Measurements from ENCODE around the gene ZNF784. TPM values are rescaled to one million over a fixed set of nuclear protein-coding genes. Genes with fewer than 3 reads are reported as not detected.
A peak's percentile ranks its signal among the peaks of the same experiment; 100 is the strongest.

ZNF784 gene
- total RNA-seq, 1 experiment from 2014 or later, result 10.2 TPM

- ChIA-PET POLR2A (interaction anchor here (0.6 to 2.8 kb wide), 8 partner anchors 15 to 114 kb away, joined by 3 to 17 read pairs (median 6); partner anchors contain the start of gene ZNF784), CTCF (interaction anchor here (1.0 to 3.0 kb wide), 4 partner anchors 22 to 100 kb away, joined by 3 to 16 read pairs (median 8); partner anchors contain the start of gene SBK3)
- TF ChIP-seq, protein P1, sequence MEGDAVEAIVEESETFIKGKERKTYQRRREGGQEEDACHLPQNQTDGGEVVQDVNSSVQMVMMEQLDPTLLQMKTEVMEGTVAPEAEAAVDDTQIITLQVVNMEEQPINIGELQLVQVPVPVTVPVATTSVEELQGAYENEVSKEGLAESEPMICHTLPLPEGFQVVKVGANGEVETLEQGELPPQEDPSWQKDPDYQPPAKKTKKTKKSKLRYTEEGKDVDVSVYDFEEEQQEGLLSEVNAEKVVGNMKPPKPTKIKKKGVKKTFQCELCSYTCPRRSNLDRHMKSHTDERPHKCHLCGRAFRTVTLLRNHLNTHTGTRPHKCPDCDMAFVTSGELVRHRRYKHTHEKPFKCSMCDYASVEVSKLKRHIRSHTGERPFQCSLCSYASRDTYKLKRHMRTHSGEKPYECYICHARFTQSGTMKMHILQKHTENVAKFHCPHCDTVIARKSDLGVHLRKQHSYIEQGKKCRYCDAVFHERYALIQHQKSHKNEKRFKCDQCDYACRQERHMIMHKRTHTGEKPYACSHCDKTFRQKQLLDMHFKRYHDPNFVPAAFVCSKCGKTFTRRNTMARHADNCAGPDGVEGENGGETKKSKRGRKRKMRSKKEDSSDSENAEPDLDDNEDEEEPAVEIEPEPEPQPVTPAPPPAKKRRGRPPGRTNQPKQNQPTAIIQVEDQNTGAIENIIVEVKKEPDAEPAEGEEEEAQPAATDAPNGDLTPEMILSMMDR (IDR thresholded peaks at IDR 0.05; ENCODE audit: insufficient read depth in 1 of 2, low read depth in 1 of 2, low read length in 1 of 2, severe bottlenecking in 1 of 2, unreplicated experiment in 1 of 2), result no peak
- intact Hi-C loops (cut with micrococcal nuclease; ENCODE audit: unreplicated experiment), result no loop called here
- peaks cover 7% of the 10 kb centered on the region for H3K4me1 ChIP-seq
- Mint-ChIP-seq H3K27me3 (ENCODE audit: insufficient read depth, unreplicated experiment) (no peaks in the 10 kb centered on the region), H3K36me3 (ENCODE audit: insufficient read depth, unreplicated experiment) (peaks cover 50% of the 10 kb centered on the region), H3K4me1 (ENCODE audit: low read depth, unreplicated experiment) (peaks cover 15% of the 10 kb centered on the region), H3K27ac (ENCODE audit: unreplicated experiment) (peak overlapping the region; percentile 79), H3K4me3 (ENCODE audit: unreplicated experiment) (peak overlapping the region; percentile 86), H3K9me3 (ENCODE audit: unreplicated experiment) (peaks cover 3% of the 10 kb centered on the region)
- H3K9me3 ChIP-seq, result no peaks in the 10 kb centered on the region
- no peaks in the 10 kb centered on the region for H3K36me3 ChIP-seq (ENCODE audit: control insufficient read depth, insufficient read depth, low read length)
- no TSS peak for BruUV-seq (replicated peaks)
- H3K27me3 ChIP-seq (replicated peaks; ENCODE audit: control insufficient read depth, insufficient read depth, low read length), result no peaks in the 10 kb centered on the region
- peak overlapping the region; percentile 87 for H3K4me3 ChIP-seq (ENCODE audit: low read depth, low read length)
- DNase-seq, result no peak
Measured at GRCh38 chr19:55603581-55604292, 20.6 kb downstream of the ZNF784 start.

DNA sequence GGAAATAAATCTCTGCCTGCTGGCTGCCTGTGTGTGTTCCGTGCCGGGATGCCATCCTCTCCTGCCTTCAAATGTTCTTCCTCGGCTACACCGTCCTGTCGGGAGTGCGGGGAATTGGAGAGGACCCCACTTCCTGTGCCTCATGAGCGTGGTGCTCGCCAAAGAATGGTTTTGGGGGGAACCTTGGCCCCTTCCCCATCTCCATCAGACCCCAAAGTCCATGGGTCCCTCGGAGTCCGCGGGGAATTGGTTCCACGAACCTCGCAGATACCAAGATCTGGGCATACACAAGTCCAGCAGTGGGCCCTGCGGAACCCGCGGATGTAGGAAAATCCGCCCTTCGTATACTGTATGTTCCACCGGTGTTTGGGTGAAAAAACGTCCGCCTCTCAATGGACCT is 21.3 kb downstream of the ZNF784 start:
- Mint-ChIP-seq H3K27ac (ENCODE audit: unreplicated experiment) (peak overlapping the region; percentile 79), H3K4me1 (ENCODE audit: low read depth, unreplicated experiment) (peaks cover 22% of the 10 kb centered on the region), H3K36me3 (ENCODE audit: insufficient read depth, unreplicated experiment) (peaks cover 55% of the 10 kb centered on the region)

GRCh38 chr19:55602104-55603001 is 22.0 kb downstream of the ZNF784 start:
- Histone ChIP-seq H3K27me3 (replicated peaks; ENCODE audit: control insufficient read depth, insufficient read depth, low read length) (no peaks in the 10 kb centered on the region), H3K4me3 (ENCODE audit: low read depth, low read length) (no peak overlapping the region), H3K36me3 (ENCODE audit: control insufficient read depth, insufficient read depth, low read length) (no peaks in the 10 kb centered on the region; the same call in none of the 2 replicates), H3K9me3 (no peaks in the 10 kb centered on the region), H3K4me1 (peaks cover 12% of the 10 kb centered on the region)
- POLR2A ChIA-PET, result no interaction called here
- CTCF ChIA-PET, result no interaction called here
- Mint-ChIP-seq H3K27ac (ENCODE audit: unreplicated experiment) (no peak overlapping the region), H3K27me3 (ENCODE audit: insufficient read depth, unreplicated experiment) (no peaks in the 10 kb centered on the region), H3K4me3 (ENCODE audit: unreplicated experiment) (no peak overlapping the region), H3K4me1 (ENCODE audit: low read depth, unreplicated experiment) (peaks cover 26% of the 10 kb centered on the region), H3K36me3 (ENCODE audit: insufficient read depth, unreplicated experiment) (peaks cover 56% of the 10 kb centered on the region), H3K9me3 (ENCODE audit: unreplicated experiment) (peaks cover 9% of the 10 kb centered on the region)
- TF ChIP-seq, protein P1 (IDR thresholded peaks at IDR 0.05; ENCODE audit: insufficient read depth in 1 of 2, low read depth in 1 of 2, low read length in 1 of 2, severe bottlenecking in 1 of 2, unreplicated experiment in 1 of 2), result no peak
- no TSS peak for BruUV-seq (replicated peaks)
- intact Hi-C loops (cut with micrococcal nuclease; ENCODE audit: unreplicated experiment), result no loop called here
- DNase-seq, result no peak

More for the DNA sequence above, 21.3 kb downstream of the ZNF784 start:
- Histone ChIP-seq H3K9me3 (no peaks in the 10 kb centered on the region), H3K4me3 (ENCODE audit: low read depth, low read length) (no peak overlapping the region), H3K36me3 (ENCODE audit: control insufficient read depth, insufficient read depth, low read length) (no peaks in the 10 kb centered on the region), H3K27me3 (replicated peaks; ENCODE audit: control insufficient read depth, insufficient read depth, low read length) (no peaks in the 10 kb centered on the region), H3K4me1 (peaks cover 12% of the 10 kb centered on the region)
- CTCF ChIA-PET, result no interaction called here
- Mint-ChIP-seq H3K9me3 (ENCODE audit: unreplicated experiment) (peaks cover 9% of the 10 kb centered on the region), H3K4me3 (ENCODE audit: unreplicated experiment) (peak overlapping the region; percentile 86), H3K27me3 (ENCODE audit: insufficient read depth, unreplicated experiment) (no peaks in the 10 kb centered on the region)
- POLR2A ChIA-PET, result no interaction called here
- no peak for DNase-seq
- intact Hi-C loops (cut with micrococcal nuclease; ENCODE audit: unreplicated experiment), result no loop called here
- TF ChIP-seq, protein P1 (IDR thresholded peaks at IDR 0.05; ENCODE audit: insufficient read depth in 1 of 2, low read depth in 1 of 2, low read length in 1 of 2, severe bottlenecking in 1 of 2, unreplicated experiment in 1 of 2), result no peak
- BruUV-seq (replicated peaks), result no TSS peak

All from Caco-2 (cell line).